Erythroblast (primary cell): ENCODE results near the gene ANK2.

ENCODE experiments used
- DNase-seq, 2 experiments: peaks; one replicate each; lab custom pipeline; 2025; lab: John Stamatoyannopoulos, UW
- GATA1 ChIP-seq: IDR thresholded peaks from 2 replicates; pipeline ENCODE4 v1.6.1; 2011; ENCODE audit warnings: low read depth, mild to moderate bottlenecking, control low read depth, low read length, moderate library complexity
- POLR2A ChIP-seq: IDR thresholded peaks from 2 replicates; pipeline ENCODE4 v1.6.1; 2011; ENCODE audit warnings: mild to moderate bottlenecking, low read length

Gene ANK2

GRCh38 chr4:113332701-113333100 lies 283.2 kb downstream of the ANK2 start:
- no peak for DNase-seq
- TF ChIP-seq GATA1 = no peak
- TF ChIP-seq POLR2A = no peak

GRCh38 chr4:113335746-113336145 lies 286.3 kb downstream of the ANK2 start:
- no peak for TF ChIP-seq GATA1
- TF ChIP-seq POLR2A = no peak
- no peak for DNase-seq

DNA sequence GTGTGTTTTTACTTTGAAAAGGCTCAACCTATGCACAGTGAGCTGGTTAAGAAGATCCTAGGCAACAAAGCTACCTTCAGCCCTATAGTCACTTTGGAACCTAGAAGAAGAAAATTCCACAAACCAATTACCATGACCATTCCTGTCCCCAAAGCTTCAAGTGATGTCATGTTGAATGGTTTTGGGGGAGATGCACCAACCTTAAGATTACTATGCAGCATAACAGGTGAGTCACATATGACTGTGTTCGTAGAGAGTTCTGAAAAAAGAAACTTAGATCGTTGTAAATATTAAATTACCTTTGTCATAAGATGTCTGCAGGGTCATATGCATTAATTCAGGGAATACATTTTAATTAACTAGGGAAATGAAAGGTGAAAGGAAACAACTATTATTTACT lies 287.1 kb downstream of the ANK2 start:
- no peak for DNase-seq
- TF ChIP-seq POLR2A (no peak), GATA1 (no peak)

DNA sequence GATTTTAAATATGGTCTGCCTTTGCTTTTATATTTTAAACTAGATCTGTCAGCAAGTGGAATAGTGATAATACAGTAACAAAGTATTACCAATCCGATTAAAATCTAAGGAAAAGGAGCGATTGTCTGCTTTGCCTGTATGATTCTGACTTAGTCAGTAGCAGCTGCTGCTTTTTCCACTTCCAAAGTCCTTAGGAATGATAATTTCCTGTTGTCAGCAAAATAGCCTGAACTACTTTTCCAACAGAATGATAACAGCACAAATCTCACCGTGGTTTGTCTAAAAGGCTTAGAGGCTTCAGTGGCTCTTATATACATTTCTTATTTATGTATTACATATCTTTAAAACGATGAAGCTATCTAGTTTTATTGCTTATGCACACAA lies 290.0 kb downstream of the ANK2 start:
- no peak for DNase-seq
- no peak for TF ChIP-seq GATA1

GRCh38 chr4:113344100-113344499 lies 294.6 kb downstream of the ANK2 start:
- TF ChIP-seq POLR2A (no peak), GATA1 (no peak)

DNA sequence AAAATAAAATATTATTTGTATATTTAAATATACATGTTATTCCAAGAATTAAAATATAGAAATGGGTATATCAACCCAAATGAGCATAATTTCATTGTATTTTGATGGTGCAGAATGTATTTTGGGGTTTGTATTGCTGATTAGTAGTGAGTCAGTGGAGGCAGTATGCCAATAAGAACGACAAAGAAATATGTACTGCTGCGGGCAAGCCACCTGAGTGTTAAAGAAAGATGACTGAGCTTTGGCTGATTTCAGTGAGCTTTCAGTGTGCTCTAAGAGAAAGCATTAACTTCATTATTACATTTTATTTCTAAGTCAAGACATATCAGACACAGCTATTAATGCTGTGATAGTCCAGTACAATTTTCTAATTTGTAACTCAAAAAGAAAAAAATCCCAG lies 297.8 kb downstream of the ANK2 start:
- DNase-seq = no peak
- TF ChIP-seq POLR2A = no peak
- no peak for TF ChIP-seq GATA1

More at GRCh38 chr4:113344100-113344499, 294.6 kb downstream of the ANK2 start:
- no peak for DNase-seq

GRCh38 chr4:113349430-113349829 lies 300.0 kb downstream of the ANK2 start:
- TF ChIP-seq GATA1 (no peak), POLR2A (no peak)

GRCh38 chr4:113350576-113350975 lies 301.1 kb downstream of the ANK2 start:
- TF ChIP-seq GATA1 (no peak), POLR2A (no peak)
- DNase-seq = no peak

More at GRCh38 chr4:113349430-113349829, 300.0 kb downstream of the ANK2 start:
- no peak for DNase-seq

- no peak for TF ChIP-seq POLR2A
- TF ChIP-seq GATA1 = no peak
- no peak for DNase-seq
Observed at GRCh38 chr4:113355550-113356371, 306.3 kb downstream of the ANK2 start.

DNA sequence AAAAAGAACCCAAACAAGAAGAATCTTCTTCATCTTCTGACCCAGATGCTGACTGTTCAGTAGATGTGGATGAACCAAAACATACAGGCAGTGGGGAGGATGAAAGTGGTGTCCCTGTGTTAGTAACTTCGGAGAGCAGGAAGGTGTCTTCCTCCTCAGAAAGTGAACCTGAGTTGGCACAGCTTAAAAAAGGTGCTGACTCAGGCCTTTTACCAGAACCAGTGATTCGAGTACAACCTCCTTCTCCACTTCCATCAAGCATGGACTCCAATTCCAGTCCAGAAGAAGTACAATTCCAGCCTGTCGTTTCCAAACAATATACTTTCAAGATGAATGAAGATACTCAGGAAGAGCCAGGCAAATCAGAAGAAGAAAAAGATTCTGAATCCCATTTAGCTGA lies 307.0 kb downstream of the ANK2 start:
- TF ChIP-seq GATA1 (no peak), POLR2A (no peak)
- no peak for DNase-seq

DNA sequence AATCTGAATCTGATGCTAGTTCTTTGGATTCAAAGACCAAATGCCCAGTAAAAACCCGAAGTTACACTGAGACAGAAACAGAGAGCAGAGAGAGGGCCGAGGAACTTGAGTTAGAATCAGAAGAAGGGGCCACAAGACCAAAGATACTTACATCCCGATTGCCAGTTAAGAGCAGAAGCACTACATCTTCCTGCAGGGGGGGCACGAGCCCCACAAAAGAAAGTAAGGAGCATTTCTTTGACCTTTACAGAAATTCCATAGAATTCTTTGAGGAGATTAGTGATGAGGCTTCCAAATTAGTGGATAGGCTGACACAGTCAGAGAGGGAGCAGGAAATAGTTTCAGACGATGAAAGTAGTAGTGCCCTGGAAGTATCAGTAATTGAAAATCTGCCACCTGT lies 309.3 kb downstream of the ANK2 start:
- DNase-seq = no peak

DNA sequence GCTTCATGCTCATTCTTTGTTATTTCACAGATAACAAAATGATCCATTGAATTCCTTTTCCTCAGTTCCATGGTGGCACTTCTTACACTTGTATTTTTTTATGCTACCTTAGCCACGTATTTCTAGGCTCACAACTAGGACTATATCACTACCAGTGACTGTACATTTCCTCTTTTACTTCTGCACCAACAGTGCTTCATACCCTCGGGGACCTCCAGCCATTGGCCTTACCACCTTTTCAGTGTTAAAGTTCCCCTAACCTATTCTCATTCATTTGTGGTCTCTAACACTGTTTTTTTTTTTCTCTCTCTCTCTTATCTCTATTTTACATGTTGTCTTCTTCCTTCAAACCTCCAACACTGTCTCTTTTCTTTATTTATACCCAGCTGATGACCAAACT lies 315.9 kb downstream of the ANK2 start:
- TF ChIP-seq GATA1 = no peak
- TF ChIP-seq POLR2A = no peak

More for the DNA sequence above, 309.3 kb downstream of the ANK2 start:
- TF ChIP-seq GATA1 = no peak
- TF ChIP-seq POLR2A = no peak

GRCh38 chr4:113368056-113368455 lies 318.6 kb downstream of the ANK2 start:
- DNase-seq = no peak
- TF ChIP-seq POLR2A (no peak), GATA1 (no peak)

More for the DNA sequence above, 315.9 kb downstream of the ANK2 start:
- DNase-seq = no peak

DNA sequence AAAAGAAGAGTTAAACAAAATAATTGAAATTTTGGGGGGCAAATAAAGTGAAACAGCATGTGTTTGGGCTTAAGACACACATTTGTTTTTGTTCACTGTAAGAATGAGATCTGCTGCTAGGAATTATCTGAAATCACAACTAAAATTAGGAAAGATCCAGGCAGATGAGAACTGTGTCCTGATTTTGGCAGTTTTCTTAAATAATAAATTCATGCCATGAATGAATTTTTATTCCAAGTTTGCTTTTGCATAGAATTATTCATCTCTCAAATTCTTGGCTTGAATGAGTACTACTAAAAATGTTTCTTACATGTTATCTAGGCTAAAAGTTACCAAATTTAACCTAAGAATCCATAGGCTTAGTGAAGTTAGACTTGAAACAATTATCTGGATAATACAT lies 321.7 kb downstream of the ANK2 start:
- DNase-seq = no peak
- TF ChIP-seq GATA1 (no peak), POLR2A (no peak)
